Measurements from ENCODE around the gene SLC15A1.
A peak's percentile ranks its signal among the peaks of the same experiment; 100 is the strongest.

Gene SLC15A1

DNA sequence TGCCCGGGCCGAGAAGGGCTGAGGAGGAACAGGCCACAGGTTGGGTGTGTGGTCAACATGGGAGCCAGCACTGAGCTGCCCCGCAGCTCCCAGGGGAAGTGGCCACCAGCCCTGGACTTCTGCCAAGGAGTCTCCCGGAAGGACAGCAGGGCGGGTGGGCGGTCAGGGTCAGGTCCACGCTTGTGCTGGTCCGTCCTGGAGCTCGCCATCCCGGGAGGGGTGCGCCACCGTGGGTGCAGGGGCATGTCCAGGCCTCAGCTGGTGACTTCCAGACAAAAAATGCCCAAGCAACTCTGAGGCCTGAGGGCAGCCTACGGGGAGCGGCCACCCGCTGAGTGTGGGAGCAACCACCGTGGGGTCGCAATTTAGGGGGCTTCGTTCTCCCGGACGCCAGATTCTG is 21.4 kb upstream of the SLC15A1 start:
- no peak overlapping the region for H3K9ac ChIP-seq (ENCODE audit: low read depth in 1 of 2, low read length in 2 of 2)
- no peaks in the 10 kb centered on the region for H3K36me3 ChIP-seq (ENCODE audit: control insufficient read depth in 1 of 2, insufficient read depth in 2 of 2, low read length in 2 of 2)
- H3K4me3 ChIP-seq (ENCODE audit: low read depth in 1 of 2, low read length in 2 of 2): no peak overlapping the region
- H3K4me1 ChIP-seq (ENCODE audit: control insufficient read depth in 1 of 2, insufficient read depth in 2 of 2, low read length in 2 of 2): peaks cover 7 to 16% of the 10 kb centered on the region in 2 donors
- H3K27ac ChIP-seq (ENCODE audit: low read depth, low read length): no peak overlapping the region
- H3K9me3 ChIP-seq (ENCODE audit: control insufficient read depth in 1 of 2, low read length in 2 of 2): no peaks in the 10 kb centered on the region
- H3K27me3 ChIP-seq (ENCODE audit: control insufficient read depth in 1 of 2, insufficient read depth in 2 of 2, low read length in 2 of 2): no peaks in the 10 kb centered on the region

DNA sequence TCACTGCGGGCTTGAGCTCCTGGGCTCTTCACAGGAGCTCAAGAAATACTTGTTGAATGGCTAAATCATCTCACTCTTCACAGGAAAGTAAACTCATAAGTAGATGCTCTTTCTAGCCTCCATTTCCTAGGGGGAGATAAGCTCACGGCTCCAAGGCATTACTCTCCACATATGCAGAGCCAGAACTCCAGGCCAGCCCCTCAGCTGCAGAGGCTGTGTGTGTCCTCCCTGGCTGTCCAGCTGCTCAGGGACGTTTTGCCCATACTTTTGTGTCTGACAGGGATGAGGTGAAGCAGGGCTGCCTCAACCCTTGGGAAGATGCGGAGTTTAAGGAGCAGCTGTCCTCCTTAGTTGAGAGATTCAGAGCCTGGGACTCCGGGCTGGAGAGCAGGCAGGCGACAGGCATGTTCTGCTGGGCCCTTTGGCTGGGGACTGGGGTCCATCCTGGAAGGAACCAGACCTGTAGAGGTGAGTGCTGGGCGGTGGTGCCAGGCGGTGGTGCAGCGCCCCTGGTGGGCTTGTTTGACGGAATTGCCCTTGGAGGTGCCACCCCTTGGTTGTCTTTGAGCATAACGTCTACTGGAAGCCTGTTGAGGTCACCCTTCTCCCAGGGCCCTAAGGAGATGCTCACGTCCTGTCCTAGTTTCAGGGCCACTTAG is 20.5 kb upstream of the SLC15A1 start:
- Histone ChIP-seq H3K9me3 (ENCODE audit: control insufficient read depth in 1 of 2, low read length in 2 of 2) (no peaks in the 10 kb centered on the region), H3K4me1 (ENCODE audit: control insufficient read depth in 1 of 2, insufficient read depth in 2 of 2, low read length in 2 of 2) (peaks cover 7 to 16% of the 10 kb centered on the region in 2 donors), H3K36me3 (ENCODE audit: control insufficient read depth in 1 of 2, insufficient read depth in 2 of 2, low read length in 2 of 2) (no peaks in the 10 kb centered on the region), H3K4me3 (ENCODE audit: low read depth in 1 of 2, low read length in 2 of 2) (no peak overlapping the region), H3K9ac (ENCODE audit: low read depth in 1 of 2, low read length in 2 of 2) (no peak overlapping the region), H3K27ac (ENCODE audit: low read depth, low read length) (no peak overlapping the region), H3K27me3 (ENCODE audit: control insufficient read depth in 1 of 2, insufficient read depth in 2 of 2, low read length in 2 of 2) (no peaks in the 10 kb centered on the region)

- Histone ChIP-seq H3K4me1 (ENCODE audit: control insufficient read depth in 1 of 2, insufficient read depth in 2 of 2, low read length in 2 of 2) (peaks cover 7 to 16% of the 10 kb centered on the region in 2 donors), H3K9me3 (ENCODE audit: control insufficient read depth in 1 of 2, low read length in 2 of 2) (no peaks in the 10 kb centered on the region), H3K36me3 (ENCODE audit: control insufficient read depth in 1 of 2, insufficient read depth in 2 of 2, low read length in 2 of 2) (no peaks in the 10 kb centered on the region), H3K4me3 (ENCODE audit: low read depth in 1 of 2, low read length in 2 of 2) (no peak overlapping the region), H3K27ac (ENCODE audit: low read depth, low read length) (no peak overlapping the region), H3K27me3 (ENCODE audit: control insufficient read depth in 1 of 2, insufficient read depth in 2 of 2, low read length in 2 of 2) (no peaks in the 10 kb centered on the region), H3K9ac (ENCODE audit: low read depth in 1 of 2, low read length in 2 of 2) (no peak overlapping the region)
Observed at GRCh38 chr13:98771838-98772611, 19.6 kb upstream of the SLC15A1 start.

- peaks cover 0 to 2% of the 10 kb centered on the region in 2 donors for H3K27me3 ChIP-seq (ENCODE audit: control insufficient read depth in 1 of 2, insufficient read depth in 2 of 2, low read length in 2 of 2)
- no peak overlapping the region for H3K9ac ChIP-seq (ENCODE audit: low read depth in 1 of 2, low read length in 2 of 2)
- H3K9me3 ChIP-seq (ENCODE audit: control insufficient read depth in 1 of 2, low read length in 2 of 2): no peaks in the 10 kb centered on the region
- H3K4me1 ChIP-seq (ENCODE audit: control insufficient read depth in 1 of 2, insufficient read depth in 2 of 2, low read length in 2 of 2): peaks cover 13% of the 10 kb centered on the region in 2 donors
- H3K36me3 ChIP-seq (ENCODE audit: control insufficient read depth in 1 of 2, insufficient read depth in 2 of 2, low read length in 2 of 2): no peaks in the 10 kb centered on the region
- no peak overlapping the region for H3K27ac ChIP-seq (ENCODE audit: low read depth, low read length)
- no peak overlapping the region for H3K4me3 ChIP-seq (ENCODE audit: low read depth in 1 of 2, low read length in 2 of 2)
Observed at GRCh38 chr13:98769736-98770135, 17.3 kb upstream of the SLC15A1 start.

GRCh38 chr13:98768522-98768921 is 16.1 kb upstream of the SLC15A1 start:
- Histone ChIP-seq H3K4me3 (ENCODE audit: low read depth in 1 of 2, low read length in 2 of 2) (no peak overlapping the region), H3K9ac (ENCODE audit: low read depth in 1 of 2, low read length in 2 of 2) (no peak overlapping the region), H3K4me1 (ENCODE audit: control insufficient read depth in 1 of 2, insufficient read depth in 2 of 2, low read length in 2 of 2) (peaks cover 13% of the 10 kb centered on the region in 2 donors), H3K27ac (ENCODE audit: low read depth, low read length) (no peak overlapping the region), H3K9me3 (ENCODE audit: control insufficient read depth in 1 of 2, low read length in 2 of 2) (no peaks in the 10 kb centered on the region), H3K27me3 (ENCODE audit: control insufficient read depth in 1 of 2, insufficient read depth in 2 of 2, low read length in 2 of 2) (peaks cover 0 to 2% of the 10 kb centered on the region in 2 donors), H3K36me3 (ENCODE audit: control insufficient read depth in 1 of 2, insufficient read depth in 2 of 2, low read length in 2 of 2) (no peaks in the 10 kb centered on the region)

- peaks cover 9 to 20% of the 10 kb centered on the region in 2 donors for H3K4me1 ChIP-seq (ENCODE audit: control insufficient read depth in 1 of 2, insufficient read depth in 2 of 2, low read length in 2 of 2)
- H3K9ac ChIP-seq (ENCODE audit: low read depth in 1 of 2, low read length in 2 of 2): no peak overlapping the region
- H3K9me3 ChIP-seq (ENCODE audit: control insufficient read depth in 1 of 2, low read length in 2 of 2): no peaks in the 10 kb centered on the region
- peak overlapping the region in 1 of 2 donors; percentile 16 for H3K4me3 ChIP-seq (ENCODE audit: low read depth in 1 of 2, low read length in 2 of 2)
- no peak overlapping the region for H3K27ac ChIP-seq (ENCODE audit: low read depth, low read length)
- peaks cover 0 to 2% of the 10 kb centered on the region in 2 donors for H3K27me3 ChIP-seq (ENCODE audit: control insufficient read depth in 1 of 2, insufficient read depth in 2 of 2, low read length in 2 of 2)
- no peaks in the 10 kb centered on the region for H3K36me3 ChIP-seq (ENCODE audit: control insufficient read depth in 1 of 2, insufficient read depth in 2 of 2, low read length in 2 of 2)
Observed at GRCh38 chr13:98766697-98767096, 14.2 kb upstream of the SLC15A1 start.

- H3K4me3 ChIP-seq (ENCODE audit: low read depth in 1 of 2, low read length in 2 of 2): peak overlapping the region in 1 of 2 donors; percentile 16
- H3K36me3 ChIP-seq (ENCODE audit: control insufficient read depth in 1 of 2, insufficient read depth in 2 of 2, low read length in 2 of 2): no peaks in the 10 kb centered on the region
- no peak overlapping the region for H3K27ac ChIP-seq (ENCODE audit: low read depth, low read length)
- H3K9me3 ChIP-seq (ENCODE audit: control insufficient read depth in 1 of 2, low read length in 2 of 2): no peaks in the 10 kb centered on the region
- H3K27me3 ChIP-seq (ENCODE audit: control insufficient read depth in 1 of 2, insufficient read depth in 2 of 2, low read length in 2 of 2): peaks cover 0 to 2% of the 10 kb centered on the region in 2 donors
- H3K9ac ChIP-seq (ENCODE audit: low read depth in 1 of 2, low read length in 2 of 2): no peak overlapping the region
- peaks cover 5 to 21% of the 10 kb centered on the region in 2 donors for H3K4me1 ChIP-seq (ENCODE audit: control insufficient read depth in 1 of 2, insufficient read depth in 2 of 2, low read length in 2 of 2)
Observed at GRCh38 chr13:98765996-98766519, 13.6 kb upstream of the SLC15A1 start.

GRCh38 chr13:98761986-98762616 is 9.6 kb upstream of the SLC15A1 start:
- H3K27ac ChIP-seq (ENCODE audit: low read depth, low read length): no peak overlapping the region
- peak overlapping the region in 1 of 2 donors; percentile 15 for H3K9ac ChIP-seq (ENCODE audit: low read depth in 1 of 2, low read length in 2 of 2)
- H3K4me1 ChIP-seq (ENCODE audit: control insufficient read depth in 1 of 2, insufficient read depth in 2 of 2, low read length in 2 of 2): peaks cover 5 to 21% of the 10 kb centered on the region in 2 donors
- H3K27me3 ChIP-seq (ENCODE audit: control insufficient read depth in 1 of 2, insufficient read depth in 2 of 2, low read length in 2 of 2): peaks cover 0 to 2% of the 10 kb centered on the region in 2 donors
- H3K36me3 ChIP-seq (ENCODE audit: control insufficient read depth in 1 of 2, insufficient read depth in 2 of 2, low read length in 2 of 2): no peaks in the 10 kb centered on the region
- no peaks in the 10 kb centered on the region for H3K9me3 ChIP-seq (ENCODE audit: control insufficient read depth in 1 of 2, low read length in 2 of 2)
- peak overlapping the region; percentile 56 to 73 for H3K4me3 ChIP-seq (ENCODE audit: low read depth in 1 of 2, low read length in 2 of 2)

DNA sequence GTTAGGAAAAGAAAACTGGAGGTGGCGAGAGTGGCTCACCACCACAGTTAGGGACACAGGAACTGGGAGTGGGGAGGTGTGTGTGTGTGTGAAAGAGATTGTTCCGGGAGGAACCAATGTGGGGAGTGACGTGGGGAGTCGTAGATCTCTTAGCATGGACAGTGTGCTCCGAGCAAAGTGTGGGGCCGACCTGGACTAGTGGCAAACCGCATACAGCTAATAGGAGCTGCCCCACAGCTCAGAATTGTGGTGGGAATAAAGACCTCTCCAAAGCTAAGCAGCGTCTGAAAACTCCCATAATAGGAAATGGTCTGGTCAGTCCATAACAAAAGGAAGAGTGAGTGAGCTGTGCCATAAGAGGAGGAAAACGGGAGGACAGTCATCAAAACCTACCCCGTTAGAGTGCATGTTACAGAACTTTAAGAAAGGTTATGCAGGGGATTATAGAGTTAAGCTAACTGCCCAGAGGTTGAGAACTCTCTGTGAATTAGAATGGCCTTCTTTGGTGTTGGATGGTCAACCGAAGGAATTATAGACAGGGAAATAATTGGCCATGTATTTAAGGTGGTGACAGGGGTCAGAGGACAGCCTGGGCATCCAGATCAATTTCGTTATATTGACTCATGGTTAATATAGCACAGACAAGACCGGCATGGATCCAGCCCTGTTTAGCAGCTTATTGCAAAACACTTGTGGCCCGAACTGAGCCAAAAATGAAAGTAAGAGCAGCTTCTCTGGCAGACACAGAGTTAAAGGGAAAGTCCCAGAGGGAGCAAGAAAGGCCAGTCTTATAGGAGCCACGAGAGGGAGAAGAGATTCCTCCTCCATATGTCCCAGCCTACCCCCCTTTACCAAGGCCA is 8.9 kb upstream of the SLC15A1 start:
- H3K36me3 ChIP-seq (ENCODE audit: control insufficient read depth in 1 of 2, insufficient read depth in 2 of 2, low read length in 2 of 2): no peaks in the 10 kb centered on the region
- H3K27me3 ChIP-seq (ENCODE audit: control insufficient read depth in 1 of 2, insufficient read depth in 2 of 2, low read length in 2 of 2): no peaks in the 10 kb centered on the region
- no peak overlapping the region for H3K27ac ChIP-seq (ENCODE audit: low read depth, low read length)
- H3K9me3 ChIP-seq (ENCODE audit: control insufficient read depth in 1 of 2, low read length in 2 of 2): no peaks in the 10 kb centered on the region
- peak overlapping the region in 1 of 2 donors; percentile 15 for H3K9ac ChIP-seq (ENCODE audit: low read depth in 1 of 2, low read length in 2 of 2)
- H3K4me1 ChIP-seq (ENCODE audit: control insufficient read depth in 1 of 2, insufficient read depth in 2 of 2, low read length in 2 of 2): peaks cover 5 to 21% of the 10 kb centered on the region in 2 donors
- peak overlapping the region; percentile 56 to 73 for H3K4me3 ChIP-seq (ENCODE audit: low read depth in 1 of 2, low read length in 2 of 2)

Data from duodenal mucosa (tissue), 2 donors.